HG02798 (cell line): ENCODE results near the gene ACADM.
"Not testable (repeated sequence)": the region's sequence is repeated elsewhere in the genome, so short reads cannot be mapped to it uniquely, and the experiment has no call there.

ENCODE experiments used
- ATAC-seq: cut with Tn5 transposase; IDR thresholded peaks from one replicate; pipeline ENCODE4 v1.9.1; 2021; ENCODE audit warnings: mild to moderate bottlenecking; ENCODE audit not compliant: unreplicated experiment, poor library complexity

Gene ACADM

DNA sequence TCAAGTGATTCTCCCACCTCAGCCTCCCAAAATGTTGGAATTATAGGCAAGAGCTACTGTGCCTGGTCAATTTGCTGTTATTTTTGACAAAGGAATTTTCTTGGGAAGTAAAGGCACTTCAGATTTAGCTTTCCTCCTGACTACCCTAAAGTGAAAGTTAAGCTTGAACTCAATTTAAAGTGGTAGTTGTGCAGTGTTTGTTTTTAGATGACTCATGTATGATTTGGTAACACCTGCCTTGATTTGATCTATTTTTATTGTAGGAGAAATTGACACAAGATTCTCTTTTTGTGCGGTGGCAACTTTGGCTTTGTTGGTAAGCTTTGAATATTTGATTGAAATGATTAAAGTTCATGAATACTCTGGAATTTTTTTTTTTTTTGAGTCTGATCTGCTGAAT, 66.5 kb downstream of the ACADM start:
- no peak for ATAC-seq

DNA sequence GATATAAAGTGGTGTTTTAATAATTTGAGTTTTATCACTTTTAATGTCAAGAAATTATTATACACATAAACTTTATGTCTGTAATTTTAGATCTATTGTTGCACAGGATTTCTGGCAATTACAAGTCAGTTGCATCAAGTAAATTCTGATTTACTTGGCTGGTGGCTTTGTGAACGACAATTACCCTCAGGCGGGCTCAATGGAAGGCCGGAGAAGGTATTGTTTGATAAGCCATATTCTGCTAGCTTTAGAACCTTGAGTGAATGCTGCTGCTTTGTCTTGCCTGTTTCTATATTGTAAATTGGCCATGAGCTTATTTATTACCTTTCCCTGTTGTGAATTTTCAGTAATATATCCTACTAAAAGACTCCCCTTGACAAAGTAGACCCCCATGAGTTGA, 67.6 kb downstream of the ACADM start:
- ATAC-seq: no peak

- ATAC-seq: no peak
These were observed 69.9 kb downstream of the ACADM start for GRCh38 chr1:75794382-75794781.

DNA sequence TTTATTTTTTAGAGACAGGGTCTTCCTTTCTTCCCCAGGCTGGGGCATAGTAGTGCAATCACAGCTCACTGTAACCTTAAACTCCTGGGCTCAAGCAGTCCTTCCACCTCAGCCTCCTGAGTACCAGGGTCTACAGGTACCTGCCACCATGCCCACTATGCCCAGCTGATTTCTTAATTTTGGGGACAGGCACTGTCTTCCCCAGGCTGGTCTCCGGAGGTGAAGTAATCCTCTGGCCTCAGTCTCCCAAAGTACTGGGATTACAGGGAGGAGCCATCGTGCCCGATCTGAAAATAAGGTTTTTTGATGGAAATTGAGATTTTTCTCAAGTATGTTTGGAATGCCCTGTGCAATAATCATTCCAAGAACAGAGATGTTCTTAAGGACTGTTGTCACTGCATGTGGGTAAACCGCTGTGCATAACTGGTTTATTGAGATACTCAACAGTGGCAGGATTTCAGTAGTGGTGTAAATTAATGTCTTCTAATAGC, 71.2 kb downstream of the ACADM start:
- ATAC-seq: no peak

DNA sequence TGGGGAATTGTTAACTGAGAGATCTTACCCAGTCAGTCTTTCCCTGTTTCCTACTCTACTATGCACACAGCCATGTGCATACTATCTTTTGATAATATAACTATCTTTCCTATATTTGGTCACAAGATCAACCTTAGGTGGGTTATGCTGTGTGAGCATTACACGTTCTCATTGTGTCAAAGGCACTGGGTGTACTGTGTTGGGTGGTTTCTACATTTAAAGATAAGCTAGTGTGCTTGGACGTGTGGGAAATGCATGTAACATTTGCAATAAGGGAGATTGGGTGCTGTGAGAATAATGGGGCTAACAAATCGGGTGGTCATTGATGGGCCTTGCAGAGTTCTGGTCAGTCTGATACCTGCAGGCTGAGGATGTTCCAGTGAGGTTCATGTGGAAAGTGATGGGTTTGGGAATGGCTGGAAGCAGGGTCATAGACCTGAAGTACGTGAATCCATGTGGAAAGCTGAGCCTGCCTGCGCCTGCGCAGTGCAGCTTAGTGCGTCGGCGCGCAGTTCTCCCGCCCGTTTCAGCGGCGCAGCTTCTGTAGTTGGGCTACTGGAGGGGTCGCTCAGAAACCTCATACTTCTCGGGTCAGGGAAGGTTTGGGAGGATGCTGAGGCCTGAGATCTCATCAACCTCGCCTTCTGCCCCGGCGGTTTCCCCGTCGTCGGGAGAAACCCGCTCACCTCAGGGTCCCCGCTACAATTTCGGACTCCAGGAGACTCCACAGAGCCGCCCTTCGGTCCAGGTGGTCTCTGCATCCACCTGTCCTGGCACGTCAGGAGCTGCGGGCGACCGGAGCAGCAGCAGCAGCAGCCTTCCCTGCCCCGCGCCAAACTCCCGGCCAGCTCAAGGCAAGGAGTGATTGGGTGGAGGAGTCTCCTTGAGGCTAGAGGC, 72.1 kb downstream of the ACADM start, which contains the start of gene MSH4:
TSS of gene MSH4 (plus strand) at position 507 of the 897 bp plus-strand sequence. CDS start at position 611, 104 bp downstream.
- no peak for ATAC-seq

DNA sequence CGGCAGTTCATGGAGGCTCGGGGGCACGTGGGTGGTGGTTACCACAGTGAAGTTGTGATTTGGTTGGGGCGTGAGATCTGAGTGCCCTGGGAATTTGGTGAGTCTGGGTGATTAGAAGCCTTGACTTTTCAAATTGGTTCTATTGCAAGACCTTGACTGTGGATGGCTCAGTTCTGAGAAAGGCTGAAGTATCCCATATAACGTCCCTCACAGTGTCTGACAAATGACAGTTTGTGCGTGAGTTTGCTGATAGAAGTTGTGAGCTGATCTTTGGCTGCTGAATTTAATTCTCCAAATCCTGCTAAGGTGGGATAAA, 72.7 kb downstream of the ACADM start:
- no peak for ATAC-seq

- ATAC-seq: no peak
These were observed 73.2 kb downstream of the ACADM start for GRCh38 chr1:75797606-75798216.

GRCh38 chr1:75801480-75801879, 77.0 kb downstream of the ACADM start:
- ATAC-seq: not testable (repeated sequence)

DNA sequence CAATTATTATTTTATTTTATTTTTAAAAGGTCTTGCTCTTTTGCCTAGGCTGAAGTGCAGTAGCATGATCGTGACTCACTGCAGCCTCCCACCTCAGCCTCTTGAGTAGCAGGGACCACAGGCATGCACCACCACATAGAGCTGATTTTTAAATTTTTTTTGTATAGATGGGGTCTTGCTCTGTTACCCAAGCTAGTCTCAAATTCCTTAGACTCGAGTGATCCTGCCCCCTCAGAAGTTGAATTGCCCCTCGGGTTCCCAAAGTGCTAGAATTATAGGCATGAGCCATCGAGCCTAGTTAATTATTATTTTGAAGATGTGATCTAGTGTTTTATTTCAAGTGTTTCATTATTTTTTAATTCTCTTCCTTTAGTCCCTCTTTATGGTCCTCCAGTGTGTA, 84.4 kb downstream of the ACADM start:
- no peak for ATAC-seq

DNA sequence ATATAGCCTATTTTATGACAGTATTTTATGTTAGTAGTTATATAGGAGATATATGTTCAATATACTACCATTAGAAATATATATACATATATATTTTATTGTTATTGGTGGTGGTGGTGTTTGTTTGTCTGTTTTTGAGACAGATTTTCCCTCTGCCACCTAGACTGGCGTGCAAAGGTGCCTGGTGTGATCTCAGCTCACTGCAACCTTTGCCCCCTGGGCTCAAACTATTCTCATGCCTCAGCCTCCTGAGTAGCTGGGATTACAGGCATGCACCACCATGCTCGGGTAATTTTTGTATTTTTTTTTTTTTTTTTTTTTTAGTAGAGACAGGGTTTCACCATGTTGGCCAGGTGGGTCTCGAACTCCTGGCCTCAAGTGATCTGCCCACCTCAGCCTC, 85.6 kb downstream of the ACADM start:
- ATAC-seq: not testable (repeated sequence)

GRCh38 chr1:75811211-75811981, 86.9 kb downstream of the ACADM start:
- no peak for ATAC-seq

- ATAC-seq: no peak
These were observed 87.6 kb downstream of the ACADM start for GRCh38 chr1:75812065-75812464.
